Colonic mucosa (tissue), 4 donors: ENCODE data around the gene TKT. TPM values are rescaled to one million over a fixed set of nuclear protein-coding genes. Genes with fewer than 3 reads are reported as not detected.

Source experiments
- DNase-seq: peaks from one replicate; pipeline ENCODE4 v3.0.0-alpha.2; 2020
- H3K27ac ChIP-seq: fragments of 200-600 bp; one replicate; pipeline ENCODE4 v1.8.0; 2021
- H3K27me3 ChIP-seq: fragments of 200-600 bp; one replicate; pipeline ENCODE4 v1.8.0; 2021
- H3K36me3 ChIP-seq: fragments of 200-600 bp; one replicate; pipeline ENCODE4 v1.8.0; 2021
- H3K4me1 ChIP-seq: fragments of 200-600 bp; one replicate; pipeline ENCODE4 v1.8.0; 2021; ENCODE audit warnings: mild to moderate bottlenecking
- H3K4me3 ChIP-seq: fragments of 200-600 bp; one replicate; pipeline ENCODE4 v1.8.0; 2021
- H3K9ac ChIP-seq, 2 donors: one replicate each; pipeline ENCODE4 v1.7.0; 2013; ENCODE audit warnings: control low read depth in 2 of 2, low read depth in 2 of 2, low read length in 2 of 2
- H3K9me3 ChIP-seq: fragments of 200-600 bp; one replicate; pipeline ENCODE4 v1.8.0; 2021
- intact Hi-C: fragments of 100-400 bp; cut with DNase I; formaldehyde crosslinking; loops from one replicate; pipeline ENCODE4 v1.14.1; 2022
- total RNA-seq, 2 donors: library from RNA; stranded (reverse); fragmentation: NEBNext Ultra II Directional in 1 of 2; extraction: Animal tissue kit (Norgen Biotek cat#: 25700) in 1 of 2; gene quantifications; one replicate each; pipeline ENCODE4 v1.2.1, GENCODE V29; 2021
- TF ChIP-seq, protein P1 (sequence below): fragments of 200-600 bp; IDR thresholded peaks from one replicate; pipeline ENCODE4 v1.8.0; 2022; ENCODE audit warnings: antibody characterized with exemption, mild to moderate bottlenecking
- donor health status: healthy.
- donor health status: DM: no; HTN: no; CAD: no.
- donor health status: DM: no; HTN: no; CAD: no.

TKT gene
- total RNA-seq, 2 donors from 2014 or later = 315 to 393 TPM

DNA sequence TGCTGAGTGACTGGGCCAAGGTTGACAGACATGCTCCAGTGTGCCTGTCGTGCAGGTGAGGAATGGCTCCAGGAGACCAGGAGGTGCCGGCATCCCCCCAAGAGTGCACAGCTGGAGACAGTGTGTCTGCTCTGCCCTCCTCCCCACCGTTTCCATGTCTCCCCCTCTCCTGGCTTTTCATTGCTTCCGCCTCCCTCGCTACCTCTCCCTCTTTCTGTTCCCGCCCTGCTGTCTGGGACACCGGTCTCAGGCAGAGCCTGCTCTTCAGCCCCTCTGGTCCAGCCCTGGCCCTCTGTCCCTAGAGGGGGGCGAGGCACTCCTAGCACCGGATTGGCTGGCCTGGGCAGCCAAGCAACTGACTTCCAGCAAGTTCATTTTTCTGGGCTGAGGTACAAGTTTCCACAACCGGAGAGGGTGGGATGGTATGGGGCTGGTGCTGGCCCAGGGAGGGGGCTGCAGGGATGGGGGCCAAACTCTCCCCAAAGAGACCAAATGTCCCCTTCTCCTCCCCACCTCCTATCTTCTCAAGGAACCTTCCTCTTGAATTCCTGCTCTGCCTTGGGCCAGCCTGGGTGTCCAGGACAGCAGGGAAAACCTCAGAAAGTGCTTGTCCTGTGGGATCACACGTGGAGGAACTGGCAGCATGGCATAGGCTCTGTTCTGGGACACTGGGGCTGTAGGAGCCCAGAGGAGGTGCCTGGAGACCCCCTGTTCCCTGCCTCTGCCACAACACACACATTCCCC lies 62.2 kb downstream of the TKT start:
- Histone ChIP-seq H3K27me3 (no peaks in the 10 kb centered on the region), H3K36me3 (no peaks in the 10 kb centered on the region), H3K9ac (peak overlapping the region in 1 of 2 donors; percentile 43), H3K4me3 (no peak overlapping the region), H3K9me3 (no peaks in the 10 kb centered on the region), H3K27ac (no peak overlapping the region), H3K4me1 (no peaks in the 10 kb centered on the region)
- intact Hi-C loops = loop anchor here (2.0 kb wide), 1 partner anchor 79 kb away; no protein-coding TSS in a partner anchor
- DNase-seq = no peak
- TF ChIP-seq, protein P1, sequence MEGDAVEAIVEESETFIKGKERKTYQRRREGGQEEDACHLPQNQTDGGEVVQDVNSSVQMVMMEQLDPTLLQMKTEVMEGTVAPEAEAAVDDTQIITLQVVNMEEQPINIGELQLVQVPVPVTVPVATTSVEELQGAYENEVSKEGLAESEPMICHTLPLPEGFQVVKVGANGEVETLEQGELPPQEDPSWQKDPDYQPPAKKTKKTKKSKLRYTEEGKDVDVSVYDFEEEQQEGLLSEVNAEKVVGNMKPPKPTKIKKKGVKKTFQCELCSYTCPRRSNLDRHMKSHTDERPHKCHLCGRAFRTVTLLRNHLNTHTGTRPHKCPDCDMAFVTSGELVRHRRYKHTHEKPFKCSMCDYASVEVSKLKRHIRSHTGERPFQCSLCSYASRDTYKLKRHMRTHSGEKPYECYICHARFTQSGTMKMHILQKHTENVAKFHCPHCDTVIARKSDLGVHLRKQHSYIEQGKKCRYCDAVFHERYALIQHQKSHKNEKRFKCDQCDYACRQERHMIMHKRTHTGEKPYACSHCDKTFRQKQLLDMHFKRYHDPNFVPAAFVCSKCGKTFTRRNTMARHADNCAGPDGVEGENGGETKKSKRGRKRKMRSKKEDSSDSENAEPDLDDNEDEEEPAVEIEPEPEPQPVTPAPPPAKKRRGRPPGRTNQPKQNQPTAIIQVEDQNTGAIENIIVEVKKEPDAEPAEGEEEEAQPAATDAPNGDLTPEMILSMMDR = no peak

- Histone ChIP-seq H3K36me3 (no peaks in the 10 kb centered on the region), H3K27me3 (no peaks in the 10 kb centered on the region), H3K27ac (no peak overlapping the region), H3K4me3 (no peak overlapping the region), H3K9ac (no peak overlapping the region), H3K4me1 (no peaks in the 10 kb centered on the region), H3K9me3 (no peaks in the 10 kb centered on the region)
- intact Hi-C loops = no loop called here
- no peak for DNase-seq
- TF ChIP-seq, protein P1 = no peak
These were observed 63.2 kb downstream of the TKT start for GRCh38 chr3:53192608-53193007.

DNA sequence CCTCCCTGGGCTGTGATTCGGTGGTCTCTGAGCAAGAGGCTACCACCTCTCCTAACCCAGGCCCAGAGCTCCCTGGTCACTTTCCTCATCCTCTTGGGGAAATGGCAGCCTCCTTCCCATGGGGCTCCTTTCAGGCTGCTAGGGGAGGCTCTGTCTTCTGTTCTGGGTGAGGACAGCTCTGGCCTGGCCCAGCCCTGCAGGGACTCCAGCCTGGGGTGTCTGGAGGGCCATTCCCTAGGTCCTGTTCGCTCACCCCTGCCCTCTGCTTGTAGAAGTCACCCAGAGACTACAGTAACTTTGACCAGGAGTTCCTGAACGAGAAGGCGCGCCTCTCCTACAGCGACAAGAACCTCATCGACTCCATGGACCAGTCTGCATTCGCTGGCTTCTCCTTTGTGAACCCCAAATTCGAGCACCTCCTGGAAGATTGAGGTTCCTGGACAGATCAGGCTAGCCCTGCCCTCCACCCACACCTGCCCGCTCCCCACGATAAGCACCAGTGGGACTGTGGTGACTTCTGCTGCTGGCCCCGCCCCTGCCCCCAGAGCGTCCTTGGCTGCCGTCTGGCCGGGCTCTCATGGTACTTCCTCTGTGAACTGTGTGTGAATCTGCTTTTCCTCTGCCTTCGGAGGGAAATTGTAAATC lies 63.9 kb downstream of the TKT start:
- no peak for DNase-seq
- intact Hi-C loops = no loop called here
- no peaks in the 10 kb centered on the region for H3K9me3 ChIP-seq
- no peaks in the 10 kb centered on the region for H3K27me3 ChIP-seq
- no peaks in the 10 kb centered on the region for H3K36me3 ChIP-seq
- TF ChIP-seq, protein P1 = no peak
- H3K27ac ChIP-seq = peak overlapping the region; percentile 22
- no peaks in the 10 kb centered on the region for H3K4me1 ChIP-seq
- H3K4me3 ChIP-seq = no peak overlapping the region
- no peak overlapping the region for H3K9ac ChIP-seq

GRCh38 chr3:53190659-53191058 lies 65.2 kb downstream of the TKT start:
- intact Hi-C loops = no loop called here
- Histone ChIP-seq H3K9ac (no peak overlapping the region), H3K4me1 (no peaks in the 10 kb centered on the region), H3K27ac (no peak overlapping the region), H3K36me3 (no peaks in the 10 kb centered on the region), H3K4me3 (no peak overlapping the region), H3K27me3 (no peaks in the 10 kb centered on the region), H3K9me3 (no peaks in the 10 kb centered on the region)
- TF ChIP-seq, protein P1 = no peak
- DNase-seq = no peak

DNA sequence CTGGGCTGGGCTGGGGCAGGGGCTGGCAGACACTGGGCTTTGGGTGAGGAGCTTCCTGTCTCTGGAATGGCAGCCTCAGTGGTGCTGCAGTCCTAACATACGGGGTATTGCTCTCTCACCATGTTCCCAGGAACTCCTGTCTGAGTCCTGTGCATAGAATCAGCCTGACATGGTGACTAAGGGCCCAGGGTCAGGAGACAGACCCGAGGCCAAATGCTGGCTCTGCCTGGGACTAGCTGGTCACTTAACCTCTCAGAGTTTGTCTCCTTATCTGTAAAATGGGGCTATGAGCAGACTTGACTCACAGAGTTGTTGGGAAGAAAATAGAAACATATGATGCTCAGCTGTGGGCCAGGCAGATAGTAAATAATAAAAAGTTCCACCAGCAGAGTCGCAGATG lies 66.5 kb downstream of the TKT start:
- H3K27me3 ChIP-seq = no peaks in the 10 kb centered on the region
- no peak for DNase-seq
- no peak overlapping the region for H3K27ac ChIP-seq
- H3K9ac ChIP-seq = peak overlapping the region in 1 of 2 donors; percentile 12
- no peaks in the 10 kb centered on the region for H3K9me3 ChIP-seq
- no peaks in the 10 kb centered on the region for H3K4me1 ChIP-seq
- no peak overlapping the region for H3K4me3 ChIP-seq
- intact Hi-C loops = no loop called here
- H3K36me3 ChIP-seq = no peaks in the 10 kb centered on the region
- TF ChIP-seq, protein P1 = no peak
